BJ (cell line): ENCODE data around the gene EYA2. TPM values are rescaled to one million over a fixed set of nuclear protein-coding genes. Genes with fewer than 3 reads are reported as not detected.

Experiments
- CTCF ChIA-PET: fragments of 350-600 bp; formaldehyde crosslinking; extraction: SDS; loops from one replicate; lab custom pipeline; 2021; ENCODE audit warnings: antibody characterized with exemption, inconsistent platforms; lab: Yijun Ruan, JAX
- POLR2A ChIA-PET: fragments of 300-600 bp; sonication (Branson Sonifier 250); formaldehyde crosslinking; extraction: SDS; loops from one replicate; lab custom pipeline; 2021; ENCODE audit warnings: antibody characterized with exemption; lab: Charles Lee
- DNase-seq: peaks from one replicate; pipeline ENCODE4 v3.0.0-alpha.2; 2011; ENCODE audit warnings: low read depth
- H3K27me3 ChIP-seq: 2 replicates; pipeline ENCODE4 v1.6.0; 2011; ENCODE audit warnings: low read length; ENCODE audit not compliant: control insufficient read depth, insufficient read depth
- H3K36me3 ChIP-seq: 2 replicates; pipeline ENCODE4 v1.5.1; 2011; ENCODE audit warnings: low read length; ENCODE audit not compliant: control insufficient read depth, insufficient read depth
- H3K4me3 ChIP-seq: 2 replicates; pipeline ENCODE4 v1.5.1; 2011; ENCODE audit warnings: low read depth, mild to moderate bottlenecking, control low read depth, low read length
- CTCF ChIP-seq: IDR thresholded peaks from 2 replicates; pipeline ENCODE4 v1.5.1; 2011; ENCODE audit warnings: low read depth, mild to moderate bottlenecking, control low read depth, inconsistent platforms, low read length, moderate library complexity; ENCODE audit not compliant: insufficient read depth
- polyA minus RNA-seq: library from RNA; depleted of rRNA, polyadenylated mRNA; stranded (reverse); fragments of >200 nt; gene quantifications from 2 replicates; pipeline ENCODE4 v1.2.3, GENCODE V29; 2011; rRNA and poly(A)+ RNA removed
- polyA plus RNA-seq: library from polyadenylated mRNA; depleted of rRNA; stranded (reverse); fragments of >200 nt; gene quantifications from 2 replicates; pipeline ENCODE4 v1.2.3, GENCODE V29; 2011; rRNA removed

EYA2 gene
- polyA plus RNA-seq (0.85 and 1.5 TPM in 2 replicates), polyA minus RNA-seq (0.82 and 1.1 TPM in 2 replicates)

- H3K4me3 ChIP-seq = peak within 1 kb of the TSS; percentile 40
- no peaks in the 10 kb centered on the region for H3K36me3 ChIP-seq
- H3K27me3 ChIP-seq = peaks cover 13% of the 10 kb centered on the region
- TF ChIP-seq CTCF = no peak
- ChIA-PET POLR2A (no interaction called here), CTCF (interaction anchor here (0.6 kb wide), 1 partner anchor 125 kb away, joined by 3 read pairs; no protein-coding TSS in a partner anchor)
- no peak for DNase-seq
Observed at GRCh38 chr20:46894579-46894958, at the start of gene EYA2. Gene EYA2 (plus strand): TSS chr20:46894843. CDS start chr20:46990011, 95,168 bp downstream.

- DNase-seq = no peak
- 0 out of 2 replicates have a peak, but pooled peaks cover 1% of the 10 kb centered on the region for H3K27me3 ChIP-seq
- no peaks in the 10 kb centered on the region for H3K36me3 ChIP-seq
- POLR2A ChIA-PET = no interaction called here
- no peak overlapping the region for H3K4me3 ChIP-seq
- CTCF ChIA-PET = no interaction called here
- no peak for TF ChIP-seq CTCF
Observed at GRCh38 chr20:46844965-46845364, 49.7 kb upstream of the EYA2 start.

- Histone ChIP-seq H3K27me3 (peaks cover 3% of the 10 kb centered on the region), H3K4me3 (no peak overlapping the region), H3K36me3 (no peaks in the 10 kb centered on the region)
- ChIA-PET POLR2A (interaction anchor here (0.6 kb wide), 1 partner anchor 46 kb away, joined by 6 read pairs; no protein-coding TSS in a partner anchor), CTCF (no interaction called here)
- no peak for DNase-seq
- no peak for TF ChIP-seq CTCF
Observed at GRCh38 chr20:46849269-46849668, 45.4 kb upstream of the EYA2 start.

- H3K36me3 ChIP-seq = no peaks in the 10 kb centered on the region
- peaks cover 3% of the 10 kb centered on the region for H3K27me3 ChIP-seq
- ChIA-PET CTCF (no interaction called here), POLR2A (no interaction called here)
- TF ChIP-seq CTCF = no peak
- no peak overlapping the region for H3K4me3 ChIP-seq
- no peak for DNase-seq
Observed at GRCh38 chr20:46849751-46850150, 44.9 kb upstream of the EYA2 start.

GRCh38 chr20:46850416-46850815, 44.2 kb upstream of the EYA2 start:
- Histone ChIP-seq H3K4me3 (no peak overlapping the region), H3K27me3 (peaks cover 3% of the 10 kb centered on the region), H3K36me3 (no peaks in the 10 kb centered on the region)
- no peak for TF ChIP-seq CTCF
- POLR2A ChIA-PET = no interaction called here
- CTCF ChIA-PET = no interaction called here
- no peak for DNase-seq
